VCaP (cell line): ENCODE measurements around the gene GABARAP.

Source experiments
- H3K27ac ChIP-seq: fragments of 450-650 bp; 2 replicates; pipeline ENCODE4 v1.5.1; 2017
- CTCF ChIP-seq: fragments of 450-650 bp; conservative IDR thresholded peaks from 2 replicates; pipeline ENCODE4 v1.5.1; 2017; ENCODE audit warnings: mild to moderate bottlenecking, moderate library complexity

Gene GABARAP

GRCh38 chr17:7260151-7260550 lies 17.9 kb upstream of the GABARAP start:
- H3K27ac ChIP-seq = peak overlapping the region; percentile 91

GRCh38 chr17:7259555-7259889 lies 17.3 kb upstream of the GABARAP start:
- peak overlapping the region; percentile 21; the same call in 1 of the 2 replicates for H3K27ac ChIP-seq
- no peak for TF ChIP-seq CTCF

More at GRCh38 chr17:7260151-7260550, 17.9 kb upstream of the GABARAP start:
- no peak for TF ChIP-seq CTCF

GRCh38 chr17:7258731-7259554 lies 16.7 kb upstream of the GABARAP start:
- H3K27ac ChIP-seq = peak overlapping the region; percentile 21; the same call in 1 of the 2 replicates
- no peak for TF ChIP-seq CTCF

GRCh38 chr17:7256766-7257456 lies 14.7 kb upstream of the GABARAP start:
- TF ChIP-seq CTCF = no peak
- H3K27ac ChIP-seq = no peak overlapping the region

- TF ChIP-seq CTCF = no peak
- H3K27ac ChIP-seq = peak overlapping the region; percentile 91
Measured at GRCh38 chr17:7254511-7254910, 12.3 kb upstream of the GABARAP start.

- no peak for TF ChIP-seq CTCF
- H3K27ac ChIP-seq = peak overlapping the region; percentile 91
Measured at GRCh38 chr17:7253082-7253481, 10.8 kb upstream of the GABARAP start.

- TF ChIP-seq CTCF = 0 out of 2 replicates have a peak, but pooled peaks have one; percentile 18
- peak within 1 kb of the TSS; percentile 91 for H3K27ac ChIP-seq
Measured at GRCh38 chr17:7252176-7253043, 10.2 kb upstream of the GABARAP start, which contains the start of gene ELP5. TSS of gene ELP5 (plus strand) at chr17:7252215. CDS start at chr17:7252551, 336 bp downstream.
